Body of pancreas (tissue), 4 donors: ENCODE data around the gene DDX39A. TPM values are rescaled to one million over a fixed set of nuclear protein-coding genes. Genes with fewer than 3 reads are reported as not detected.

ENCODE experiments used
- ATAC-seq: fragments of 150-250 bp; one replicate; pipeline ENCODE4 v1.9.1; 2016
- DNase-seq, 4 donors: peaks; one replicate each; pipeline ENCODE4 v3.0.0-alpha.2; 2019
- H3K27ac ChIP-seq, 4 donors: fragments of 200-600 bp; sonication (generic); 1 replicate in 3 of 4; 2 replicates in 1 of 4; pipeline versions ENCODE4 v1.5.1 to v1.6.1; 2016 to 2019; ENCODE audit warnings: mild to moderate bottlenecking in 1 of 4, mixed read lengths in 1 of 4, moderate library complexity in 1 of 4
- H3K27me3 ChIP-seq, 2 donors: fragments of 200-600 bp; sonication (generic); one replicate each; pipeline ENCODE4 v1.6.0; 2016; ENCODE audit warnings: mild to moderate bottlenecking in 1 of 2
- H3K36me3 ChIP-seq, 2 donors: fragments of 200-600 bp; sonication (generic); replicated peaks in 1 of 2; 2 replicates each; pipeline ENCODE4 v1.5.1; 2016; ENCODE audit warnings: low read depth in 2 of 2; ENCODE audit not compliant: insufficient read depth in 1 of 2
- H3K4me1 ChIP-seq: fragments of 200-600 bp; sonication (generic); one replicate; pipeline ENCODE4 v1.6.0; 2016
- H3K4me3 ChIP-seq, 2 donors: fragments of 200-600 bp; sonication (generic); 1 replicate in 1 of 2; 2 replicates in 1 of 2; pipeline ENCODE4 v1.5.1; 2016 to 2019
- H3K9me3 ChIP-seq, 3 donors: fragments of 200-600 bp; sonication (generic); 1 replicate in 2 of 3; 2 replicates in 1 of 3; pipeline ENCODE4 v1.5.1; 2016
- POLR2A ChIP-seq, 3 donors: fragments of 450-650 bp; IDR thresholded peaks; one replicate each; pipeline ENCODE4 v1.6.1; 2016; ENCODE audit warnings: antibody characterized with exemption in 3 of 3, mild to moderate bottlenecking in 2 of 3
- WGBS, 2 donors: methylation state at CpG; one replicate each; pipeline ENCODE4 v1.1.5; 2017; 5-methylcytosine and 5-hydroxymethylcytosine counted together
- intact Hi-C: fragments of 100-400 bp; cut with DNase I; formaldehyde crosslinking; loops from one replicate; pipeline ENCODE4 v1.15.1; 2023
- total RNA-seq, 2 donors: library from RNA; depleted of rRNA; stranded (reverse); fragments of >200 nt; gene quantifications; one replicate each; pipeline ENCODE4 v1.1.0, GENCODE V29; 2016
- TF ChIP-seq, protein P1 (sequence below), 7 experiments: fragments of 450-650 bp in 4 of 7; fragments of 200-600 bp in 3 of 7; sonication (generic) in 3 of 7; IDR thresholded peaks; one replicate each; pipeline ENCODE4 v1.5.1; 2016 to 2019; ENCODE audit warnings: antibody characterized with exemption in 7 of 7

The DDX39A gene
- total RNA-seq, 2 donors from 2014 or later: 32.4 to 86.7 TPM

- WGBS, 2 donors: 58 to 73% methylated on average over 6 of the region's 6 CpGs
- no peaks in the 10 kb centered on the region for H3K27me3 ChIP-seq
- no peak for DNase-seq
- ATAC-seq: no peak
- H3K4me1 ChIP-seq: peaks cover 25% of the 10 kb centered on the region
- TF ChIP-seq, protein P1, sequence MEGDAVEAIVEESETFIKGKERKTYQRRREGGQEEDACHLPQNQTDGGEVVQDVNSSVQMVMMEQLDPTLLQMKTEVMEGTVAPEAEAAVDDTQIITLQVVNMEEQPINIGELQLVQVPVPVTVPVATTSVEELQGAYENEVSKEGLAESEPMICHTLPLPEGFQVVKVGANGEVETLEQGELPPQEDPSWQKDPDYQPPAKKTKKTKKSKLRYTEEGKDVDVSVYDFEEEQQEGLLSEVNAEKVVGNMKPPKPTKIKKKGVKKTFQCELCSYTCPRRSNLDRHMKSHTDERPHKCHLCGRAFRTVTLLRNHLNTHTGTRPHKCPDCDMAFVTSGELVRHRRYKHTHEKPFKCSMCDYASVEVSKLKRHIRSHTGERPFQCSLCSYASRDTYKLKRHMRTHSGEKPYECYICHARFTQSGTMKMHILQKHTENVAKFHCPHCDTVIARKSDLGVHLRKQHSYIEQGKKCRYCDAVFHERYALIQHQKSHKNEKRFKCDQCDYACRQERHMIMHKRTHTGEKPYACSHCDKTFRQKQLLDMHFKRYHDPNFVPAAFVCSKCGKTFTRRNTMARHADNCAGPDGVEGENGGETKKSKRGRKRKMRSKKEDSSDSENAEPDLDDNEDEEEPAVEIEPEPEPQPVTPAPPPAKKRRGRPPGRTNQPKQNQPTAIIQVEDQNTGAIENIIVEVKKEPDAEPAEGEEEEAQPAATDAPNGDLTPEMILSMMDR (IDR thresholded peaks at IDR 0.05): no peak
- no peak for TF ChIP-seq POLR2A (IDR thresholded peaks at IDR 0.05)
- intact Hi-C loops: no loop called here
- no peaks in the 10 kb centered on the region for H3K9me3 ChIP-seq
- H3K4me3 ChIP-seq: no peak overlapping the region
- peaks cover 0 to 10% of the 10 kb centered on the region in 2 donors for H3K36me3 ChIP-seq
- no peak overlapping the region for H3K27ac ChIP-seq
These were observed 2.3 kb downstream of the DDX39A start for GRCh38 chr19:14416817-14417231.

- WGBS, 2 donors: 94 to 98% methylated on average over 8 of the region's 8 CpGs
- ATAC-seq (no peak), DNase-seq (no peak)
- intact Hi-C loops: no loop called here
- Histone ChIP-seq H3K27ac (no peak overlapping the region), H3K9me3 (no peaks in the 10 kb centered on the region), H3K36me3 (peaks cover 11 to 21% of the 10 kb centered on the region in 2 donors), H3K4me1 (peaks cover 25% of the 10 kb centered on the region), H3K4me3 (no peak overlapping the region), H3K27me3 (no peaks in the 10 kb centered on the region)
- TF ChIP-seq POLR2A (IDR thresholded peaks at IDR 0.05): no peak
- TF ChIP-seq, protein P1 (IDR thresholded peaks at IDR 0.05): no peak
These were observed 4.0 kb downstream of the DDX39A start for GRCh38 chr19:14414926-14415690.

- H3K4me3 ChIP-seq: no peak overlapping the region
- no peak for DNase-seq
- H3K36me3 ChIP-seq: peaks cover 25 to 35% of the 10 kb centered on the region in 2 donors
- intact Hi-C loops: no loop called here
- no peaks in the 10 kb centered on the region for H3K9me3 ChIP-seq
- no peak overlapping the region for H3K27ac ChIP-seq
- no peak for ATAC-seq
- TF ChIP-seq POLR2A (IDR thresholded peaks at IDR 0.05): no peak
- TF ChIP-seq, protein P1 (IDR thresholded peaks at IDR 0.05): no peak
- H3K27me3 ChIP-seq: no peaks in the 10 kb centered on the region
- WGBS, 2 donors: 88 to 94% methylated on average over 3 of the region's 3 CpGs
- H3K4me1 ChIP-seq: peaks cover 25% of the 10 kb centered on the region
These were observed 5.4 kb downstream of the DDX39A start for GRCh38 chr19:14413693-14414181.

- Histone ChIP-seq H3K27me3 (no peaks in the 10 kb centered on the region), H3K4me3 (no peak overlapping the region), H3K36me3 (peaks cover 30 to 40% of the 10 kb centered on the region in 2 donors), H3K27ac (no peak overlapping the region), H3K4me1 (peaks cover 21% of the 10 kb centered on the region), H3K9me3 (no peaks in the 10 kb centered on the region)
- ATAC-seq: no peak
- intact Hi-C loops: no loop called here
- no peak for TF ChIP-seq POLR2A (IDR thresholded peaks at IDR 0.05)
- TF ChIP-seq, protein P1 (IDR thresholded peaks at IDR 0.05): no peak
- WGBS, 2 donors: 84 to 85% methylated on average over 9 to 15 of the region's 15 CpGs
- DNase-seq: no peak
These were observed 6.0 kb downstream of the DDX39A start for GRCh38 chr19:14412996-14413692.
